Mesodermal cell (in vitro differentiated cells): ENCODE data around the gene TMEM30B.

ENCODE experiments used
- H3K27ac ChIP-seq: 2 replicates; pipeline ENCODE4 v1.7.0; 2013; ENCODE audit warnings: mild to moderate bottlenecking, low read depth, low read length, moderate library complexity; ENCODE audit not compliant: severe bottlenecking
- H3K36me3 ChIP-seq: 2 replicates; pipeline ENCODE4 v1.7.1; 2013; ENCODE audit warnings: mild to moderate bottlenecking, low read length, moderate library complexity; ENCODE audit not compliant: control insufficient read depth, insufficient read depth
- H3K4me1 ChIP-seq: one replicate; pipeline ENCODE4 v1.7.1; 2013; ENCODE audit warnings: mild to moderate bottlenecking, low read length; ENCODE audit not compliant: insufficient read depth, control insufficient read depth, poor library complexity, severe bottlenecking
- H3K4me3 ChIP-seq: 2 replicates; pipeline ENCODE4 v1.7.0; 2013; ENCODE audit warnings: low read length, control low read depth, mild to moderate bottlenecking; ENCODE audit not compliant: insufficient read depth, poor library complexity, severe bottlenecking; ENCODE audit errors: extremely low read depth
- H3K9me3 ChIP-seq: 2 replicates; pipeline ENCODE4 v1.7.1; 2013; ENCODE audit warnings: mild to moderate bottlenecking, low read length, moderate library complexity; ENCODE audit not compliant: control insufficient read depth
- WGBS, 2 experiments: methylation state at CpG; one replicate each; pipeline ENCODE4 v1.1.5; 2013; ENCODE audit warnings: missing lambda C conversion rate in 2 of 2; ENCODE audit not compliant: insufficient coverage in 2 of 2; 5-methylcytosine and 5-hydroxymethylcytosine counted together

Gene TMEM30B

GRCh38 chr14:61281948-61282275 lies 774 bp upstream of the TMEM30B start:
- H3K4me1 ChIP-seq: no peaks in the 10 kb centered on the region

GRCh38 chr14:61280526-61281185 lies 482 bp downstream of the TMEM30B start:
- Histone ChIP-seq H3K36me3 (no peaks in the 10 kb centered on the region), H3K9me3 (no peaks in the 10 kb centered on the region), H3K4me3 (peak overlapping the region; percentile 35), H3K4me1 (no peaks in the 10 kb centered on the region), H3K27ac (no peak overlapping the region)
- WGBS, 2 experiments: 4 to 6% methylated on average over 62 to 76 of the region's 81 CpGs

More at GRCh38 chr14:61281948-61282275, 774 bp upstream of the TMEM30B start:
- Histone ChIP-seq H3K36me3 (no peaks in the 10 kb centered on the region), H3K27ac (no peak overlapping the region), H3K4me3 (no peak overlapping the region), H3K9me3 (no peaks in the 10 kb centered on the region)
- 80 to 88% methylated on average over 1 of the region's 1 CpG for WGBS, 2 experiments

DNA sequence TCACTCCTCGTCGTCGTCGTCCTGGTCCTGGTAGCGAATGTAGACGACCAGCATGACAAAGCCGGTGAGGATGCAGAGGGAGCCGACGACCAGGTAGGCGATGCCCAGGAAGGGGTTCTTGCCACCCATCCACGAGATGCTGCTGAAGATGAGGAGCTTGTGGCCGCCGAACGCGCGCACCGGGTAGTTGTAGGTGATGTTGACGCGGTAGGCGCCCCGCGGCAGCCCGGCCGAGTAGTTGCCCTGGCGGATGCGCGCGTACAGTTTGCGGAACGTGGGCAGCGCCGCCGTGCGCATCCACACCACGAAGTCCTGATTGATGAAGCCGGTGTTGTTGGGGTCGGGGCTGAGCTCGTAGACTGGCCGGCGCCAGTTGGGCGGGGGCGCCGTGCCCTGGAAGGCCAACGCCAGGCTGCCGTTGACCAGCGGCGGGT lies 1.0 kb downstream of the TMEM30B start:
- no peak overlapping the region for H3K27ac ChIP-seq
- H3K36me3 ChIP-seq: no peaks in the 10 kb centered on the region
- peak overlapping the region; percentile 35 for H3K4me3 ChIP-seq
- H3K9me3 ChIP-seq: no peaks in the 10 kb centered on the region
- H3K4me1 ChIP-seq: no peaks in the 10 kb centered on the region
- 24 to 31% methylated on average over 47 of the region's 47 CpGs for WGBS, 2 experiments

DNA sequence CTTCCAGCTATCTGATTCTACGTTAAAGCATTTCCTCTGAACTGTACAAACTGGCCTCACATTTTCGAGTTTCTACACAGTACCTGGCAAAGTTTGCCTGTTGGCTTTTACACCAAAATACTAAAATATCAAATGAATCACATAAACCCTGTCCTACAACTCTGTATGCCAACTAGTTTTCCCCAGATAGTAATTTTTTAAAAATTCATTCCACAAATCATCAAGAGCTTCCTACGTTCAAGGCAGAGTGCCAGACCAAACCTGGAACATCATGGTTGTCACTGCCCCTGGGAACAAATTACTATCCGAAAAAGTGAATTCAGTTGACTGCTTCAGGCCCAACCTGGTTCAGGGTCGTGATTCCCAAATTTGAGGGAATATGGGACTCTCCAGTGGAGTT lies 2.1 kb downstream of the TMEM30B start:
- WGBS, 2 experiments: 90 to 91% methylated on average over 5 of the region's 5 CpGs
- Histone ChIP-seq H3K4me1 (no peaks in the 10 kb centered on the region), H3K4me3 (no peak overlapping the region), H3K27ac (no peak overlapping the region), H3K9me3 (no peaks in the 10 kb centered on the region), H3K36me3 (no peaks in the 10 kb centered on the region)

DNA sequence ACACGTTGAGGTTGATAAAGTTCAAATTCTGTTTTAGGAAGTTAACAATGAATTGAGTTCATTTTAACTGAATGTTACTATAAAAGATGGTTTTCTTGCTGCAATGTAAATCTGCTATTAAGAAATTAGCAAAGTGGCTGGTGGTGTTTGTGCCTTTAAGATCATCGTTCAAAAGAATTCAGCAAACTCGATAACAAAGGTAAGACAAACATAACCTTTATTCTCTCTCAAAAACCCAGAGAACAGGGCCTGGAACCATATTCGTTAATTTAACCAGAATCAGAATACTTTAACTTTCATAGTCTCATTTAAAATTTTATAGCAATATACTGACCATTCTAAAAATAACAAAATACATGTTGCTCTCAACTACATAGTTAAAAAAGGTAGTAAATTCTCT lies 3.4 kb downstream of the TMEM30B start:
- 75 to 100% methylated on average over 1 to 4 of the region's 4 CpGs for WGBS, 2 experiments
- Histone ChIP-seq H3K27ac (no peak overlapping the region), H3K36me3 (no peaks in the 10 kb centered on the region), H3K9me3 (no peaks in the 10 kb centered on the region), H3K4me3 (no peak overlapping the region), H3K4me1 (no peaks in the 10 kb centered on the region)

DNA sequence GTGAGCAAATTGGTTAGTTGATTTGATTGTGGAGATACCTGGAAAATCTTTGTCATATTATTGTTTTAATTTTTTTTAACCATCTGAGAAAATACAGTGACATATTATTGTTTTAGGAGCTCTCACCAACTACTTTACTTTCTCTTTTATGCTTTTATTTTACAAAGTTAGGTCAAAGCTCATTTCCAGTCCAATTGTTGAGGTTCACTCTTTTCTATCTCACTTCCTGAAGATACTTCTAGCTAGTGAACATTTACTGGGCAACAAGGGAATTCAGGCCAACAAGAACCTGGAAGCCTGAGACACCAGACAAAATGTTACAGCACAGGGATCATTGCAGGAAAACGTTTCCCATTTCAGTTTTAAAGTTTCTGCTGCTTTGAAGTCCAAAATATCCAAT lies 3.9 kb downstream of the TMEM30B start:
- 60% methylated on average over 1 of the region's 1 CpG; no CpG with 5 or more reads in 1 of the 2 experiments for WGBS, 2 experiments
- Histone ChIP-seq H3K4me1 (no peaks in the 10 kb centered on the region), H3K4me3 (no peak overlapping the region), H3K36me3 (no peaks in the 10 kb centered on the region), H3K27ac (no peak overlapping the region), H3K9me3 (no peaks in the 10 kb centered on the region)

DNA sequence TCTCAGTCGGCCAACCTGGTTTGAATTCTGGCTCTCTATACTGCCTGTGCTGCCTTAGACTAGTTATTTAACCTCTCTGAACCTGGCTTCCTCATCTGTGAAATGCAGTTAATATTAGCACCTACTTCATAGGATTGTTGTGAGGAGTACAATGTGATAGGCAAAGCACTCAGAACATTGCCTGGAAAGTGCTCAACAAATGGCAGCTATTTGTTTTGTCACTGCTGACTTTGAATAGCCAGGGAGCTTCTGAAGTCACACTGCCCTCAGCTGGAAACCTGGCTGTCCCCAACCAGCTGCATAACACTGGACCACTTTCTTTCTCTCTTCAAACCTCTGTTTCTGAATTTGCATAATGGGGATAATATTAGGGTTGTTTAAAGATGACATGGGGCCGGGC lies 9.6 kb downstream of the TMEM30B start:
- H3K27ac ChIP-seq: no peak overlapping the region
- H3K4me3 ChIP-seq: no peak overlapping the region
- no peaks in the 10 kb centered on the region for H3K36me3 ChIP-seq
- no peaks in the 10 kb centered on the region for H3K4me1 ChIP-seq
- WGBS, 2 experiments: 81 to 100% methylated on average over 2 of the region's 2 CpGs
- no peaks in the 10 kb centered on the region for H3K9me3 ChIP-seq

DNA sequence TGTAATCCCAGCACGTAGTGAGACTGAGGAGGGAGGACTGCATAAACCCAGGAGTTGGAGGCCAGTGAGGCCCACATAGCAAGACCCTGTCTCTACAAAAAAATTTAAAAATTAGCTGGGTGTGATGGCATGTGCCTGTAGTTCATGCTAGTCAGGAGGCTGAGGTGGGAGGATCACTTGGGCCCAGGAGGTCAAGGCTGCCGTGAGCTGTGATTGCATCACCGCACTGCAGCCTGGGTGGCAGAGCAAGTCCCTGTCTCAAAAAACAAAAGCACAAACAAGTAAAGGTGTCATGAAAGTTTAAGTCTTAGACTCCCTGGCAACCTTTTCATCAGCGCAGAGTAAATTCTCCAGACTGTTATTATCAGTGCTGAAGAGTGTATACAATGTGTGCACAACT lies 10.4 kb downstream of the TMEM30B start:
- Histone ChIP-seq H3K4me3 (no peak overlapping the region), H3K36me3 (no peaks in the 10 kb centered on the region), H3K27ac (no peak overlapping the region), H3K9me3 (no peaks in the 10 kb centered on the region), H3K4me1 (no peaks in the 10 kb centered on the region)
- WGBS, 2 experiments: 87 to 93% methylated on average over 2 to 3 of the region's 4 CpGs

DNA sequence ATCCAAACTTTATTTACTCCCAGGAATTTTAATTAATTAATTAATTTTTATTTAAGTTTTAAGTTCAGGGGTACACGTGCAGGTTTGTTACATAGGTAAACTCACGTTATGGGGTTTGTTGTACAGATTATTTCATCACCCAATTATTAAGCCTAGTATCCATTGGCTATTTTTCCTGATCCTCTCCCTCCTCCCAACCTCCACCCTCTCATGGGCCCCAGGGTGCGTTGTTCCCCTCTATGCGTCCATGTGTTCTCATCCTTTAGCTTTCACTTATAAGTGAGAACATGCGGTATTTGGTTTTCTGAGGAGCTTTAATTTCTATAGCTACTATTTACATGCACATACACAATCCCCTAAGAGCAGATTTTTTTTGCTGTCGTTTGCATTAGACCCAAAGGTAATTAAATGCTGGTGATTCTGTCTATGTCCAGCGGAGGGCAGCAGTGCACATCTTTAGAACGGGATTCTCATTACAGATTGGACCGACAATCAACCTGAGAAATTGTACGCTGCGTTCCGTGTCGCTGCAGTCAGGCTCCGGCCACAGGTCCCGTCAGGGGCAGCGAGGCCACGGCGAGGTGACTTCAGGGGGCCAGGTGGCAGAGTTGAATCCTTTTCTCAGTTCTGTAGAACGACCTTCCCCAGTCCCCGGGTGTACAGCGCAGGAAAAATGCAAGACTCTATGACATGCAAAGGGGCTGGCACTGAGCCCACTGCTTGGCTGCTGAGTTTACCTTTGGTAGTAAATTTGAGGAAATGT lies 11.6 kb downstream of the TMEM30B start:
- WGBS, 2 experiments: 13 to 17% methylated on average over 13 to 15 of the region's 21 CpGs
- Histone ChIP-seq H3K9me3 (no peaks in the 10 kb centered on the region), H3K4me3 (no peak overlapping the region), H3K36me3 (no peaks in the 10 kb centered on the region), H3K4me1 (no peaks in the 10 kb centered on the region), H3K27ac (no peak overlapping the region)

- no CpG with 5 or more reads among the region's 1 CpG for WGBS, 2 experiments
- no peaks in the 10 kb centered on the region for H3K9me3 ChIP-seq
- H3K4me1 ChIP-seq: no peaks in the 10 kb centered on the region
- H3K4me3 ChIP-seq: no peak overlapping the region
- no peaks in the 10 kb centered on the region for H3K36me3 ChIP-seq
- H3K27ac ChIP-seq: no peak overlapping the region
Observed at GRCh38 chr14:61268812-61269211, 12.3 kb downstream of the TMEM30B start.
